Endothelial cell of umbilical vein (primary cell): ENCODE results near the gene MSRB2. TPM values are rescaled to one million over a fixed set of nuclear protein-coding genes. Genes with fewer than 3 reads are reported as not detected.

Experiments used
- BruUV-seq: library from RNA; stranded (reverse); fragments of 400-500 nt; replicated peaks from 2 replicates; lab custom pipeline; 2021; lab: Mats Ljungman, UMichigan
- CTCF ChIA-PET: fragments of 300-600, 350-600 bp; sonication (Branson Sonifier 250); formaldehyde crosslinking; loops from one replicate; lab custom pipeline; 2021; ENCODE audit warnings: antibody characterized with exemption, inconsistent platforms; lab: Charles Lee
- POLR2A ChIA-PET: fragments of 300-600, 350-600 bp; sonication (Branson Sonifier 250); formaldehyde crosslinking; loops from one replicate; lab custom pipeline; 2021; ENCODE audit warnings: antibody characterized with exemption, inconsistent platforms; lab: Charles Lee
- DNase-seq: peaks from one replicate; pipeline ENCODE4 v3.0.0-alpha.2; 2011; ENCODE audit warnings: low read depth, low spot score
- FAIRE-seq: peaks from 2 replicates; lab custom pipeline; 2011; peaks lifted over from hg19 to GRCh38; lab: Jason Lieb, UNC
- H2AFZ ChIP-seq: 2 replicates; pipeline ENCODE4 v1.6.0; 2012; ENCODE audit warnings: low read depth, low read length, control low read depth, inconsistent platforms
- H3K27ac ChIP-seq: 2 replicates; pipeline ENCODE4 v1.5.1; 2011; ENCODE audit warnings: low read depth, mild to moderate bottlenecking, control low read depth, low read length, moderate library complexity; ENCODE audit not compliant: insufficient read depth
- H3K27me3 ChIP-seq, 2 experiments: 2 replicates each; pipeline versions ENCODE4 v1.6.0 to v1.6.1; 2011; ENCODE audit warnings: low read length in 2 of 2, mixed read lengths in 1 of 2; ENCODE audit not compliant: control insufficient read depth in 2 of 2, insufficient read depth in 2 of 2
- H3K36me3 ChIP-seq, 2 experiments: 2 replicates in 1 of 2; 3 replicates in 1 of 2; pipeline ENCODE4 v1.5.1; 2011; ENCODE audit warnings: low read length in 2 of 2, mild to moderate bottlenecking in 1 of 2, moderate library complexity in 1 of 2; ENCODE audit not compliant: control insufficient read depth in 2 of 2, insufficient read depth in 2 of 2; ENCODE audit errors: extremely low read depth in 1 of 2
- H3K4me1 ChIP-seq: 3 replicates; pipeline ENCODE4 v1.5.1; 2011; ENCODE audit warnings: mild to moderate bottlenecking, low read length; ENCODE audit not compliant: control insufficient read depth, insufficient read depth; ENCODE audit errors: extremely low read depth
- H3K4me2 ChIP-seq: 2 replicates; pipeline ENCODE4 v1.6.1; 2011; ENCODE audit warnings: low read length, control low read depth, mixed read lengths; ENCODE audit not compliant: insufficient read depth
- H3K4me3 ChIP-seq, 3 experiments: fragments of 200-600 bp in 1 of 3; sonication (generic), shearing (Covaris generic) in 1 of 3; replicated peaks in 1 of 3; 2 replicates each; pipeline ENCODE4 v1.5.1; 2011 to 2016; ENCODE audit warnings: control low read depth in 3 of 3, low read length in 3 of 3, mild to moderate bottlenecking in 2 of 3, inconsistent platforms in 1 of 3, low read depth in 1 of 3, moderate library complexity in 1 of 3; ENCODE audit not compliant: insufficient read depth in 1 of 3
- H3K79me2 ChIP-seq: 2 replicates; pipeline ENCODE4 v1.6.0; 2012; ENCODE audit warnings: low read length, inconsistent platforms; ENCODE audit not compliant: control insufficient read depth, insufficient read depth
- H3K9ac ChIP-seq: replicated peaks from 2 replicates; pipeline ENCODE3; 2011; ENCODE audit warnings: low read length, control low read depth; ENCODE audit not compliant: insufficient read depth; ENCODE audit errors: extremely low read depth
- H3K9me1 ChIP-seq: replicated peaks from 3 replicates; pipeline ENCODE4 v1.6.0; 2011; ENCODE audit warnings: mild to moderate bottlenecking, low read length; ENCODE audit not compliant: control insufficient read depth, insufficient read depth; ENCODE audit errors: extremely low read depth
- H3K9me3 ChIP-seq: replicated peaks from 2 replicates; pipeline ENCODE4 v1.5.1; 2012; ENCODE audit warnings: low read length, inconsistent platforms; ENCODE audit not compliant: control insufficient read depth, insufficient read depth
- H4K20me1 ChIP-seq: replicated peaks from 2 replicates; pipeline ENCODE3; 2011; ENCODE audit warnings: mild to moderate bottlenecking, low read length; ENCODE audit not compliant: control insufficient read depth, insufficient read depth; ENCODE audit errors: extremely low read depth
- EZH2 ChIP-seq: IDR thresholded peaks from 2 replicates; pipeline ENCODE4 v1.6.1; 2012; ENCODE audit warnings: borderline replicate concordance, low read depth, mild to moderate bottlenecking, moderate library complexity, low read length, inconsistent platforms; ENCODE audit not compliant: severe bottlenecking
- FOS ChIP-seq: IDR thresholded peaks from 2 replicates; pipeline ENCODE4 v1.6.1; 2011; ENCODE audit warnings: mild to moderate bottlenecking, low read length, moderate library complexity, borderline replicate concordance; ENCODE audit not compliant: insufficient read depth
- GATA2 ChIP-seq: IDR thresholded peaks from 2 replicates; pipeline ENCODE4 v1.7.0; 2011; ENCODE audit warnings: low read depth, mild to moderate bottlenecking, moderate library complexity, mixed read lengths, low read length; ENCODE audit not compliant: insufficient read length, insufficient read depth
- JUN ChIP-seq: IDR thresholded peaks from 2 replicates; pipeline ENCODE4 v1.6.1; 2011; ENCODE audit warnings: borderline replicate concordance, low read depth; ENCODE audit not compliant: insufficient read length, insufficient read depth
- MYC ChIP-seq: IDR thresholded peaks from one replicate; pipeline ENCODE4 v1.6.1; 2011; ENCODE audit warnings: mild to moderate bottlenecking, low read depth, low read length
- POLR2A ChIP-seq: IDR thresholded peaks from 2 replicates; pipeline ENCODE4 v1.6.1; 2012; ENCODE audit warnings: low read depth, mild to moderate bottlenecking, control low read depth, low read length
- POLR2AphosphoS5 ChIP-seq: IDR thresholded peaks from 2 replicates; pipeline ENCODE4 v1.6.1; 2012; ENCODE audit warnings: low read depth, mild to moderate bottlenecking, control low read depth, low read length, moderate library complexity; ENCODE audit not compliant: insufficient read depth
- dilution Hi-C: fragments of 300-500 bp; cut with MboI; formaldehyde crosslinking; loops from one replicate; pipeline ENCODE4 v1.15.0; 2019; ENCODE audit warnings: low sequenced_read_pairs; ENCODE audit not compliant: extremely low pct_ligation_motif_present
- intact Hi-C: fragments of 100-400 bp; cut with micrococcal nuclease; formaldehyde crosslinking; loops from one replicate; pipeline ENCODE4 v1.10.0; 2022
- polyA plus RNA-seq, 4 experiments: library from polyadenylated mRNA; depleted of rRNA in 3 of 4; stranded (reverse) in 3 of 4; unstranded in 1 of 4; fragments of >200 nt; gene quantifications; 2 replicates each; pipeline versions ENCODE4 v1.2.1 to v1.2.3, GENCODE V29; 2011 to 2012; ENCODE audit warnings: missing spikeins in 1 of 4
- total RNA-seq: library from RNA; stranded (reverse); gene quantifications from 2 replicates; pipeline ENCODE4 v1.2.3, GENCODE V29; 2021
- TF ChIP-seq, protein P1 (sequence below): IDR thresholded peaks from 2 replicates; pipeline ENCODE4 v1.6.1; 2011; ENCODE audit not compliant: insufficient read depth, insufficient read length
- TF ChIP-seq, protein P2 (sequence below), 2 donors: IDR thresholded peaks; 1 replicate in 1 of 2; 2 replicates in 1 of 2; pipeline ENCODE4 v1.5.1; 2011; ENCODE audit warnings: low read length in 2 of 2, mild to moderate bottlenecking in 2 of 2, moderate library complexity in 2 of 2, control low read depth in 1 of 2, inconsistent platforms in 1 of 2, low read depth in 1 of 2; ENCODE audit not compliant: insufficient read depth in 1 of 2; ENCODE audit errors: extremely low read depth in 1 of 2

MSRB2 gene
- total and polyA plus RNA-seq, 2 donors (not counting 3 experiments of a cell fraction or from before 2014, with no cell fraction given), result 16.2 to 20.6 TPM

DNA sequence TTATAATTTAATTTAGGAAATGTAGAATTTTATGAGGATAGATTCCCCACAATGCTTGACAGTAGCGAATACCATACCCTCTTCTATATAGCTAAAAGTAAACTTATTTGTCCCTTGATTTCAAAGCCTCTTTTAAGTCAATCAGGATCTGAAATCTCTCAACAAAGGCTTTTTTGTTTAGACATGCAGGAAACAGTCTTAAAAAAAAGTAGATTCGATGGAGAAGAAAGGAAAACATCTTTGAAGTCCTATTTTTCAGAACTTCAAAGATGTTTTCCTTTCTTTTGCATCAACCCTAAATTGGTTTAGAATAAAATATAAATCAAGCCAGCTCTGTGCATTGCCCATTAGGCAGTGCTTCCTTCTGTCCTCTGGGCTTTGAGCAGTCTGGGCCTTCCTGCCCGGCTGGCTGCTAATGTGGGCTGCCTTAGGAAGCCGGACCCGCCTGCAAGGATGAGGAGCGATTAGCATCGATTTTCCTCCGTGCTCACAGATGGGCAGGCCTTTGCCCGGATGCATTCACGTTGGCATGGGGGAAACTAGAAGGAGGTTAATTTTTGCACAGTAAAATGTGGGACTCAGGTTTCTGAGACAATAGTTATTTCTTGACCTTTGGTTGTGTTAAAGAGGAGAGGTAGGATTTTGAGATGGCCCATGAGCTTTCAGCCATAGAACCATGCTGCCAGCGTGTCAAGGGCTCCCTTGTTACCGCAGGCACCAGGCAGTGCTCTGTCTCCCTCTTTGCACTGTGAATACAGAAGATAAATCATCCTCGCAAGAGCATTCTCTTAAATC lies 15.5 kb downstream of the MSRB2 start:
- BruUV-seq, result no TSS peak
- no peak overlapping the region for H3K27ac ChIP-seq
- FAIRE-seq, result no peak

More for the DNA sequence above, 15.5 kb downstream of the MSRB2 start:
- Histone ChIP-seq H4K20me1 (no peaks in the 10 kb centered on the region), H2AFZ (no peak overlapping the region), H3K9me1 (no peaks in the 10 kb centered on the region), H3K36me3 (peaks cover 0 to 5% of the 10 kb centered on the region in 2 experiments), H3K4me3 (no peak overlapping the region), H3K79me2 (no peaks in the 10 kb centered on the region), H3K27me3 (no peaks in the 10 kb centered on the region), H3K4me1 (no peaks in the 10 kb centered on the region), H3K9me3 (no peaks in the 10 kb centered on the region), H3K9ac (no peak overlapping the region), H3K4me2 (no peak overlapping the region)
- ChIA-PET CTCF (no interaction called here), POLR2A (no interaction called here)
- intact Hi-C loops (no loop called here), dilution Hi-C loops (no loop called here)
- DNase-seq, result no peak
- TF ChIP-seq JUN, result no peak
- TF ChIP-seq POLR2AphosphoS5, result no peak
- TF ChIP-seq, protein P1, sequence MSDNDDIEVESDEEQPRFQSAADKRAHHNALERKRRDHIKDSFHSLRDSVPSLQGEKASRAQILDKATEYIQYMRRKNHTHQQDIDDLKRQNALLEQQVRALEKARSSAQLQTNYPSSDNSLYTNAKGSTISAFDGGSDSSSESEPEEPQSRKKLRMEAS, result no peak
- no peak for TF ChIP-seq POLR2A
- TF ChIP-seq MYC, result no peak
- TF ChIP-seq, protein P2, sequence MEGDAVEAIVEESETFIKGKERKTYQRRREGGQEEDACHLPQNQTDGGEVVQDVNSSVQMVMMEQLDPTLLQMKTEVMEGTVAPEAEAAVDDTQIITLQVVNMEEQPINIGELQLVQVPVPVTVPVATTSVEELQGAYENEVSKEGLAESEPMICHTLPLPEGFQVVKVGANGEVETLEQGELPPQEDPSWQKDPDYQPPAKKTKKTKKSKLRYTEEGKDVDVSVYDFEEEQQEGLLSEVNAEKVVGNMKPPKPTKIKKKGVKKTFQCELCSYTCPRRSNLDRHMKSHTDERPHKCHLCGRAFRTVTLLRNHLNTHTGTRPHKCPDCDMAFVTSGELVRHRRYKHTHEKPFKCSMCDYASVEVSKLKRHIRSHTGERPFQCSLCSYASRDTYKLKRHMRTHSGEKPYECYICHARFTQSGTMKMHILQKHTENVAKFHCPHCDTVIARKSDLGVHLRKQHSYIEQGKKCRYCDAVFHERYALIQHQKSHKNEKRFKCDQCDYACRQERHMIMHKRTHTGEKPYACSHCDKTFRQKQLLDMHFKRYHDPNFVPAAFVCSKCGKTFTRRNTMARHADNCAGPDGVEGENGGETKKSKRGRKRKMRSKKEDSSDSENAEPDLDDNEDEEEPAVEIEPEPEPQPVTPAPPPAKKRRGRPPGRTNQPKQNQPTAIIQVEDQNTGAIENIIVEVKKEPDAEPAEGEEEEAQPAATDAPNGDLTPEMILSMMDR (IDR thresholded peaks at IDR 0.05; ENCODE audit: extremely low read depth in 1 of 2, insufficient read depth in 1 of 2, low read depth in 1 of 2, low read length in 2 of 2), result no peak
- TF ChIP-seq FOS, result no peak
- no peak for TF ChIP-seq EZH2
- TF ChIP-seq GATA2, result no peak
